Fibroblast of villous mesenchyme (primary cell): ENCODE data around the gene GPX2. TPM values are rescaled to one million over a fixed set of nuclear protein-coding genes. Genes with fewer than 3 reads are reported as not detected.

Experiments used
- DNase-seq: peaks from one replicate; pipeline ENCODE4 v3.0.0-alpha.2; 2010; ENCODE audit warnings: low read depth
- H3K4me3 ChIP-seq: 2 replicates; pipeline ENCODE4 v1.5.1; 2011; ENCODE audit warnings: low read depth, mild to moderate bottlenecking, low read length
- total RNA-seq: library from RNA; depleted of rRNA; stranded (reverse); fragments of >200 nt; gene quantifications from 2 replicates; pipeline ENCODE4 v1.2.3, GENCODE V29; 2012
- TF ChIP-seq, protein P1 (sequence below): IDR thresholded peaks from 2 replicates; pipeline ENCODE4 v1.5.1; 2012; ENCODE audit warnings: low read depth, mild to moderate bottlenecking, low read length; ENCODE audit not compliant: insufficient read depth

The GPX2 gene
- total RNA-seq, 1 donor, result not detected

DNA sequence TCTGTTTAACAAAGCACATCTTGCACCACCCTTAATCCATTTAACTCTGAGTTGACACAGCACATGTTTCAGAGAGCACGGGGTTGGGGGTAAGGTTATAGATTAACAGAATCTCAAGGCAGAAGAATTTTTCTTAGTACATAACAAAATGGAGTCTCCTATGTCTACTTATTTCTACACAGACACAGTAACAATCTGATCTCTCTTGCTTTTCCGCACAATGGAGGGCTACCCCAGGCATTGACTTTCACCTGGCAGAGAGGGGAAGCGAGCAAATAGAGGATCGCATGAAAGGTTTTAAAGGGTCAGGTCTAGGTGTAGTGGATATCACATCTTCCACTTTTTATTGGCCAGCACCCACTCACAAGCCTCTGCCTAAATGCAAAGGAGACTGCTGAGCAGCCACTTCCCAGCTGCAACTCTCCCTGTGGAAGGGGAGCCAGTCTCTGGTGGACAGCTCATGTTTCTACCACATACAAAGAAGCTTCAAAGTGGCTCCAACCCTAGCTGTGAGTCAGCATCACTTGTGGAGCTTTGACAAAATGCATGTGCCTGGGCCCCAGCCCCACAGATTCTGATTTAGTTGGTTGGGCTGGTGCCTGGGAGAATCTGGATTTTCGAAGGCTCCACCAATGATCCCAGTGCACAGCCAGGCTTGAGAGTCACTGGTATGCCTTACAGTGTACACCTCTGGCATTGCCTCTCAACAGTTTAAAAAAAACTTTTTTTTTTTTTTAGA lies 37.0 kb upstream of the GPX2 start:
- DNase-seq, result no peak
- no peak overlapping the region for H3K4me3 ChIP-seq
- TF ChIP-seq, protein P1, sequence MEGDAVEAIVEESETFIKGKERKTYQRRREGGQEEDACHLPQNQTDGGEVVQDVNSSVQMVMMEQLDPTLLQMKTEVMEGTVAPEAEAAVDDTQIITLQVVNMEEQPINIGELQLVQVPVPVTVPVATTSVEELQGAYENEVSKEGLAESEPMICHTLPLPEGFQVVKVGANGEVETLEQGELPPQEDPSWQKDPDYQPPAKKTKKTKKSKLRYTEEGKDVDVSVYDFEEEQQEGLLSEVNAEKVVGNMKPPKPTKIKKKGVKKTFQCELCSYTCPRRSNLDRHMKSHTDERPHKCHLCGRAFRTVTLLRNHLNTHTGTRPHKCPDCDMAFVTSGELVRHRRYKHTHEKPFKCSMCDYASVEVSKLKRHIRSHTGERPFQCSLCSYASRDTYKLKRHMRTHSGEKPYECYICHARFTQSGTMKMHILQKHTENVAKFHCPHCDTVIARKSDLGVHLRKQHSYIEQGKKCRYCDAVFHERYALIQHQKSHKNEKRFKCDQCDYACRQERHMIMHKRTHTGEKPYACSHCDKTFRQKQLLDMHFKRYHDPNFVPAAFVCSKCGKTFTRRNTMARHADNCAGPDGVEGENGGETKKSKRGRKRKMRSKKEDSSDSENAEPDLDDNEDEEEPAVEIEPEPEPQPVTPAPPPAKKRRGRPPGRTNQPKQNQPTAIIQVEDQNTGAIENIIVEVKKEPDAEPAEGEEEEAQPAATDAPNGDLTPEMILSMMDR, result no peak

GRCh38 chr14:64974563-64974962 lies 32.0 kb upstream of the GPX2 start:
- H3K4me3 ChIP-seq, result no peak overlapping the region
- TF ChIP-seq, protein P1, result no peak
- DNase-seq, result no peak

DNA sequence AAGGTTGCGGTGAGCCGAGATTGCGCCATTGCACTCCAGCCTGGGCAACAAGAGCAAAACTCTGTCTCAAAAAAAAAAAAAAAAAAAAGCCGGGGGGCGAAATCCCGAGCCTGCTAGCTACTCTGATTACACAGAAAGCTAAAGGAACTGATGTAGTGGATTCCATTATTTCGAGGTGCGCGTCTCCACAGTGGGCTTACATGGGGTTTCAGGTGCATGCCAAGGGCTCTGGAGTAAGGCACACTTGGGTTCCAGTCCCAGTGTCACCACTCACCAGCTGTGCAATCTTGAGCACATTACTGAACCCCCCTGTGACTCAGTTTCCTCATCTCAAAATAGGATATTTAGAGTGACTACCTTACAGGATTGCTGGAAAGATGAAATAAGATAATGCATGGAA lies 31.3 kb upstream of the GPX2 start:
- DNase-seq, result no peak

DNA sequence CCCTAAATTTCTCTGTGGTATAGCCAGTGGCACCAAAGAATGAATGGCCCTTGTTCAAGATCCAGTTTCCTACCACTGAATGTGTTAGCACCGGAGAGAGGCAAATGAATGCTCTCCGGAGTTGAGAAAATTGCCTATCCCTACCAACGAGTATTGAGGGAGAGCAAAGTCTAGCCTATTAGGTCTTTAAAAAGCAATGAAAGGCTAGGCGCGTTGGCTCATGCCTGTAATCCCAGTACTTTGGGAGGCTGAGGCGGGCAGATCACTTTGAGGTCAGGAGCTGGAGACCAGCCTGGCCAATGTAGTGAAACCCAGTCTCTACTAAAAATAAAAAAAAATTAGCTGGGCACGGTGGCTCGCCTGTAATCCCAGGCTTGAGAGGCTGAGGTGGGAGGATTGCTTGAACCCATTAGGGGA lies 30.5 kb upstream of the GPX2 start:
- no peak for DNase-seq
- H3K4me3 ChIP-seq, result peak overlapping the region; percentile 67
- TF ChIP-seq, protein P1, result no peak

More for the DNA sequence above, 31.3 kb upstream of the GPX2 start:
- TF ChIP-seq, protein P1, result no peak
- no peak overlapping the region for H3K4me3 ChIP-seq

DNA sequence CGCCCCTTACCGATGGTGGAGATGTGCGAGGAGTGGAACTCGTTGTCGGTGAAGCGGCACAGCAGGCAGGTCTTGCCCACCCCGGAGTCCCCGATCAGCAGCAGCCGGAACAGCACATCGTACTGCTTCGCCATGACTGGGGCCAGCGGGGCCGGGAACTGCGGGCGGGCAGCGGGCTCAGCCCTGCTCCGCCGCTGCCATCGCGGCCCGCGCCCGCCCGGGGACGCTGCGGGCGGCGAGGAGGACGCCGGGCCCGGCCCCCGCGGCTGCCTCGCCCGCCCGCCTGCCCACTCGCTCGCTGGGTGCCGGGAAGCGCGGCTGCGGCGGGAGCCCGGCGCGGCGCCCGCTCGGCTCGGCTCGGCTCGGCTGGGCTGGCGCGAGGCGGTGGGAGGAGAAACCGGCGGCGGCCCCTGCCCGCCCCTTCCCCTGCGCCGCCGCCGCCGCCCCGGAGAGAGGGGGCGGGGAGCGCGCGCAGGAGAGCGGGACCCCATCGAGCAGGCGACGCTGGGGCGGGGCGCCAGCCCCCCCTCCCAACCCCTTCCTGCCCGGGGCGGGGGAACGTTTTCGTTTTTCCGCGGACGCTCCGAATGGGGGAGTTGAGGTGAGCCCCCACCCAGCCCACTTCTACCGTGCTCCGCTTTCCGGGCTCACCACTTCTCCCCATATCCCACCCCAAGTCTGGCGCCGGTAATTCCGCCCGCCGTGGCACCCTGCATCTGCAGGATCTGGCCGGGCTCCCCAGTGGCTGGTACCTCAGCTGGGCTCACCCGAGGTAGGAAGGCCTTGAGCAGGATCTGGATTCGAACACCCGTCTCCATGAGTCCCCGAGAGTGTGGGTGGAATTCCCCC lies 29.6 kb upstream of the GPX2 start, which contains the start of gene RAB15:
TSS of gene RAB15 (minus strand) at position 394 of the 849 bp plus-strand sequence. CDS start at position 134, 260 bp downstream.
- peak within 1 kb of the TSS; percentile 67 for H3K4me3 ChIP-seq
- TF ChIP-seq, protein P1, result no peak
- DNase-seq, result peak; percentile 27

GRCh38 chr14:64971491-64971942 lies 29.0 kb upstream of the GPX2 start:
- no peak for DNase-seq
- TF ChIP-seq, protein P1, result no peak
- peak overlapping the region; percentile 65 for H3K4me3 ChIP-seq
